ENCODE data around the gene CORIN. TPM values are rescaled to one million over a fixed set of nuclear protein-coding genes. Genes with fewer than 3 reads are reported as not detected.

CORIN gene, protein sequence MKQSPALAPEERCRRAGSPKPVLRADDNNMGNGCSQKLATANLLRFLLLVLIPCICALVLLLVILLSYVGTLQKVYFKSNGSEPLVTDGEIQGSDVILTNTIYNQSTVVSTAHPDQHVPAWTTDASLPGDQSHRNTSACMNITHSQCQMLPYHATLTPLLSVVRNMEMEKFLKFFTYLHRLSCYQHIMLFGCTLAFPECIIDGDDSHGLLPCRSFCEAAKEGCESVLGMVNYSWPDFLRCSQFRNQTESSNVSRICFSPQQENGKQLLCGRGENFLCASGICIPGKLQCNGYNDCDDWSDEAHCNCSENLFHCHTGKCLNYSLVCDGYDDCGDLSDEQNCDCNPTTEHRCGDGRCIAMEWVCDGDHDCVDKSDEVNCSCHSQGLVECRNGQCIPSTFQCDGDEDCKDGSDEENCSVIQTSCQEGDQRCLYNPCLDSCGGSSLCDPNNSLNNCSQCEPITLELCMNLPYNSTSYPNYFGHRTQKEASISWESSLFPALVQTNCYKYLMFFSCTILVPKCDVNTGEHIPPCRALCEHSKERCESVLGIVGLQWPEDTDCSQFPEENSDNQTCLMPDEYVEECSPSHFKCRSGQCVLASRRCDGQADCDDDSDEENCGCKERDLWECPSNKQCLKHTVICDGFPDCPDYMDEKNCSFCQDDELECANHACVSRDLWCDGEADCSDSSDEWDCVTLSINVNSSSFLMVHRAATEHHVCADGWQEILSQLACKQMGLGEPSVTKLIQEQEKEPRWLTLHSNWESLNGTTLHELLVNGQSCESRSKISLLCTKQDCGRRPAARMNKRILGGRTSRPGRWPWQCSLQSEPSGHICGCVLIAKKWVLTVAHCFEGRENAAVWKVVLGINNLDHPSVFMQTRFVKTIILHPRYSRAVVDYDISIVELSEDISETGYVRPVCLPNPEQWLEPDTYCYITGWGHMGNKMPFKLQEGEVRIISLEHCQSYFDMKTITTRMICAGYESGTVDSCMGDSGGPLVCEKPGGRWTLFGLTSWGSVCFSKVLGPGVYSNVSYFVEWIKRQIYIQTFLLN
- polyA plus RNA-seq (ENCODE audit: insufficient read length): 0.83 TPM

DNA sequence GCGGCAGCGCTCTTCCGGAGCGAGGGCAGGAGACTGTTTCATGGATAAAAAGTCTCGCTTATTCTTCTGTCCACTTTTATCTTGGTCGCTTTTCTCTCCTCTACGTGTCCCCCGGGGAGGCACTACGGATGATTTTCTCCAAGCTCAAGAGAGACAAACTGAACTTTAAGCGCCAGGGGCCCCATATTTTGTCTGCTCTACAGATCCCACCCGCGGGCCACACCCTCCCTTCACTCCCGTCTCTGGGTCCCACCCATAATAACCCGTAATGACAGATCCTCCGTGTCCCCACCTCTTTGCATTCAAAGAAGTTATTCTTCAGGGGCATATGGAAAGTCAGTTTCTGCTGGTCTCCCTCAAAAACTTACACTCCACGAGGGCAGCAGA, at the start of gene CORIN:
TSS of gene CORIN (minus strand) at position 160 of the 387 bp plus-strand sequence. CDS start at position 42, 118 bp downstream.
- no peak for DNase-seq

DNA sequence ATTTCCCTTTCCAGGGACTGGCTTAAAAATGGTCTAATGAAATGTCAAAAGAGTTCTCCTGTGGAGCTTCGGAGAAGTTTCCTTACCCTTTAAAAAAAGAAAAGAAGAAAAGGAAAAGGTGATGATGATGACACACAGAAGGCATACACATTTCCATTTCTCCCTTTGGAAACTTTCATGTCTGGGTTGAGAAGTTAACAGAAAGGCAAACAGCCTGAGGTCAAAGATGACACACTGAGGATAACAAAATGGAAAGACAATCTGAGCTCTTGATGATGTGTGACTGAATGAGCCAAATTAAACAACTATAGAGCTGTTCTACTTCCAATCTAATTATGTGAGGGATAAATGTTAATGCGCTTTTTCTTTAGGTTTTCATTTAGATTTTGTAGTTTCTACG, 44.4 kb upstream of the CORIN start:
- DNase-seq: no peak

DNA sequence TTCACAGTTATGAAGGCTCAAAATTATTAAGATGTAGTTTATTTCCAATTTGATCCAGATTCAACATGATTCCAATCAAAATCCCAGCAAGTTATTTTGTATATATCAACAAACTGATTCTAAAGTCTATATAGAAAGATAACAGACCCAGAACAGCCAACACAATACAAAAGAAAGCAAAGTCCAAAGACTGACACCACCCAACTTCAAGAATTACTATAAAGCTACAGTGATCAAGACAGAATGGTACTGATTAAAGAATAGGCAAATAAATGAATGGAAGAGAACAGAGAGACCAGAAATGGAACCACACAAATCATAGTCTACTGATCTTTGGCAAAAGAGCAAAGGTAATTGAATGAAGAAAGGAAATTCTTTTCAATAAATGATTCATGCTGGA, 41.6 kb upstream of the CORIN start:
- DNase-seq: no peak

DNA sequence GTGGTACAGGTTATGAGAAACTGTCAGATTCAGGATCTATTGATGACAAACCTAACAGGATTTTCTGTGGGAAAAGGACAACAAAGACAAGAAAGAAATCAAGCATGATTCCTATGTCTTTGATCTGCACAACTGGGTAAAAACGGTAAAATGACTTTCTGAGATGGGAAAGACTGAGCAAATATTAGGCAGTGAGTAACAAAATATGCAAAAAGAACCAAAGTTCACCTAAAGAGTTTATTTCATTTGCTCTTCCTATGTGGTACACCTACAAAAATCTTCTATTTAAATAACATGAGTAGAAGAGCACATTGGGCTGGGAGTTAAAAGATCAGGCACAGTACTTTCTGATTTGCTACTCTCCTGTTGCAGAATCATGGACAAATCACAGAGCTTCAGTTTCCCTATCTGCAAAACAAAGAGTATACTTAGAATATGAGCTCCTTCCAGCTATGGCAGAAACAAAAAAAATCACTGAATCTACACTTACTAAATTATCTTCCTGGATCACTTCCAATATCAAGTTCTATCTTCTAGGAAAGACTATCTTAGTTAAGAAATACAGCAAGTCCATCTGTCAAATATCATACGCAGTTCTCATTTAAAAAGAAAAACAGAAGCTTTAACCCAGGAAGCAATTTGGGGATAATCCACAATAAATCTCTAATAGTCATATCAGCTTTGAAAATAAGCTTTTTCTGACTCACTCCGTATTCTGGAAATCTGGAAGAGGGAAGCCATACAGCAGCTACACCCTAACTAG, 39.1 kb upstream of the CORIN start:
- DNase-seq: no peak

DNA sequence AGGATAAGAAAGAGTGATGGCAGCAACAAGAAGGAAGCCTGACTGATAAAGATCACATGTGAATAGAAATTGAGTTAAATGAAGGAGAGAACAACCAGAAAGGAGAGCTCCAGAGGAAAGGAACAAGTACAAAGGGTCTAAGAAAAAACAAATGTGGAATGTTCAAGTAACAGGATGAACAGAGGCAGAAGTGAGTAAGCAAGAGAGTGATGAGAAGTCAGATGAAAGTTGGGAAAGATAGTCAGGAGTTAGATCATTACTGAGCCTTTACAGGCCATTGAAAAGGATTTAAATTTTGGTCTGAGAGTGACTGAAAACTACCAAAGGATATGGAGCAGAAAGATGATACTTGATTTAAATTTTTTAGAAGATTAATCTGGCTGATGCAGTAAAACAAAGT, 38.4 kb upstream of the CORIN start:
- DNase-seq: no peak

DNA sequence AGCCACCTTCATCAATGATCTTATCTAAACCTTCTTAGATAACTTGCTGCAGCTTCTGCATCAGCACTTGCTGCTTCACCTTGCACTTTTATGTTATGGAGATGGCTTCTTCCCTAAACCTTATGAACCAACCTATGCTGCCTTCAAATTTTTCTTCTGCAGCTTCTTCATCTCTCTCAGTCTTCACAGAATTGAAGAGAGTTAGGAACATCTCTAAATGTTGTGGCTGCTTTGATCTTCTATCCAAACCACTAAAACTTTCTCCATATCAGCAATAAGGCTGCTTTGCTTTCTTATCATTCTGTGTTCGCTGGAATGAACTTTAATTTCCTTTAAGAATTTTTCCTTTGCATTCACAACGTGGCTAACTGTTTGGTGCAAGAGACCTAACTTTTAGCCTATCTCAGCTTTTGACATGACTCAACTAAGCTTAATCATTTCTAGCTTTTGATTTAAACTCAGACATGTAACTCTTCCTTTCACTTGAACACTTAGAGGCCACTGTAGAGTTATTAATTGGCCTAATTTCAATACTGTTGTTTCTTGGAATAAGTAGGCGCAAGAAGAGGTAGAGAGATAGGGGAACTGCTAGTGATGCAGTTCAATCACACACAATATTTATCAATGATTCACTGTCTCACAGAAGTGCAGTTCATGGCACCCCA, 36.1 kb upstream of the CORIN start:
- DNase-seq: no peak

DNA sequence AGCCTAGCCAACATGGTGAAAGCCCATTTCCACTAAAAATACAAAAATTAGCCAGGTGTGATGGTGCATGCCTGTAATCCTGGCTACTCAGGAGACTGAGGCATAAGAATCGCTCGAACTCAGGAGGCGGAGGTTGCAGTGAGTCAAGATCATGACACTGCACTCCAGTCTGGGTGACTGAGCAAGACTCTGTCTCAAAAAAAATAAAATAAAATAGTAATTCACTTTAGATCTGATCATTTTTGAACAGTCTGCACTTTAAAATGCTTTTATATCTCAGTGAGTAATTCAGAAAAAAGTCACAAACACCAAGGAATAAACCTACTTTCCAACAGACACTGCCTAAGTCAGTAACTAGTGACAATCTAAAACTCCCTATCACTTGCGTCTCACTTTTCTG, 25.6 kb upstream of the CORIN start:
- DNase-seq: no peak

DNA sequence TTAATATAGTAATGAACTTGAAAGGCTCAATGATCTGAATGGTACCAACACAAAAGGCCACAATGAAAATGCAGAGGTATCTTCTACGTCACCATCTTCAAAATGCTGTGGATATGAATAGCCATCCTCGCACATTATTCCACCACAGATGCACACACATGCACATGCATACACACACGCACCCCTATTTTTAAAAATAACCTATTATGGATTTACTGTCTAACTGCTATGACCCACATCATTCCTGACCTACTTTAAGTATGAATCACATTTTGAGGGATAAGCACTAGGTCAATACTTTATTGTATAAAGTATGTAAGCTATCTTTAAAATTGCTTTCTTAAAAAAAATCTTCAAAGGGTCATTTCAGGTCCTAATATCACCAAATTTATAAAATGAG, 24.4 kb upstream of the CORIN start:
- no peak for DNase-seq

DNA sequence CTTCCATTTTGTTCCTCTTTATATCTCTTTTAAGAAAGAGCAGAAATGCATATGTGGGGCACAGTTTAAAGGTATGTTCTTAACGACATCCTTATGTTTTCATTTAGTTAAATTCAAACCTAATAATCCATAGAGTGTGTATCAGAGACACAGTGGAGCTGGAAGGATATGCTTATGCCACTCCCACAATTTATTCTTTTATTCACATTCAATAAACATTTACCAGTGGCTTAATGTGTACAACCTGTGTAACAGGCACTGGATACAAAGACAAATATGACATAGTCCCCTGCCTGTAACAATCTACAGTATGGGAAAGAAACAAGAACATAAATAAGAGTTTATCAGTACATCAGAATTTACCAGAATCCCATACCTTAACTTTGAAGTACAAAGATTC, 22.4 kb upstream of the CORIN start:
- DNase-seq: no peak

DNA sequence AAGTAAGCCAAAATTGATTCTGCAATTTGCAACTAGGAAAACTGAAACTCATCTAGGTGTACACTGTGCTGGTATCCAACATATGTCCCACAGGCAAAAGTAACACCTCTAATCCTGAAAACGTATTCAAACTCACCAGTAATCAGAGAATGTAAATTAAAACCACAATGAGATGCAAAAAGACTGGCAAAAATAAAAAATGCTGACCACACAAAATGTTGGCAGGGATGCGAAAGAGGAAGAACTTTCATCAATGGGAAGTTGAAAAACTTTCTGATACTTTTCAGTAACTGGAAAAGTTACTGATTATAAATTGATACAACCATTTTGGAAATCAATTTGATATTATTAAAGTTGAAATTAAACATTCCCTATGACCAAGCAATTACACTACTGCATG, 20.1 kb upstream of the CORIN start:
- no peak for DNase-seq

DNA sequence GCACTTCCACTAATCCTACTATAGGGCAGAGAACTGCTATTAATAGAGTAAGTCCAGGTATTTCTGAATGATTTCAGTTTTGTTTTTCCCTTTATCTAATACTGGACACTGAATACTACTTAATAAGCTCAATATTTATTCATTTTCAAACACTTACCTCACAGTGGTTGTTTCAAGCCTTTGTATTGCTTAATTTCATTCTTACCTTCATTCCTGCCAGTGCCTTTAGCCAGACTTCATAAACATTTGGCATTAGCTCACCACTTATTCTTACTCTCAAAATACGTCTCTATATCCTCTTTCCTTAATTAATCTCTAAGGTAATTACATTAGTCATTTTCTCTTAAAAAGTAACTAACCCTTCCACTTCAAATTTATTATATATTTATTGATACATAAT, 18.8 kb upstream of the CORIN start:
- no peak for DNase-seq

DNA sequence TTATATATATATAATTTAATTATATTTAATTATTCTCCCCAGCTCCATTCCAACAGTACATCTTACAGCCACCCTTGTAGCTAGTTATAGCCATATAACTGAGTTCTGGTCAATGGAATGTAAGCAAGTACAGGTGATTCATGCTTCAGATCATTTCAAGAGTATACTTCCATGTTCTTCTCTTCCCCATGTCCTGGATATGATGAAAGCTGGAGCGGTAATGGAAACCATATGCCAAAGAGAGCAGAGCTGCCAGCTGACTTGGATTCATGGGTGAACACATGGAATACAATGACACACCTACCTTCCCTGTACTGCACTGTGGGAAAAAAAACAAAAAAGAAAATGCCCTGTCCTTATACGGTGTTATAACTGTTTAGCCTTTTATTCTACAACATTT, 17.5 kb upstream of the CORIN start:
- no peak for DNase-seq

DNA sequence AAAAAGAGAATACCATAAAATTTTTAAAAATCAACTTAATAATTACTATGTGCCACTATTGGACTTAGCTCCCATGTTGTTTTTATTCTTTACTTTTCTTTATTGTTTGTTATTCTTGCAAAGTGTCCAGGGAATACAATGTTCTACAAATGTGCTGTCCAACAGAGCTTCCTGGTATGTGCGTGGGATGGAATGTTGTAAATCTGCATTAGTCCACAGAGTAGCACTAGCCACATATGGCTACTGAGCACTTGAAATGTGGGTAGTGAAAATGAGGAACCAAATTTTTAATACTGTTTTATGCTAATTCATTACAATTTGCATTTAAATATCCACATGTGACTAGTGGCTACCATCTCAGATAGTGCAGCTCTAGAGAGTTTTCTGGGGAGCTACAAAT, 14.3 kb upstream of the CORIN start:
- DNase-seq: no peak

DNA sequence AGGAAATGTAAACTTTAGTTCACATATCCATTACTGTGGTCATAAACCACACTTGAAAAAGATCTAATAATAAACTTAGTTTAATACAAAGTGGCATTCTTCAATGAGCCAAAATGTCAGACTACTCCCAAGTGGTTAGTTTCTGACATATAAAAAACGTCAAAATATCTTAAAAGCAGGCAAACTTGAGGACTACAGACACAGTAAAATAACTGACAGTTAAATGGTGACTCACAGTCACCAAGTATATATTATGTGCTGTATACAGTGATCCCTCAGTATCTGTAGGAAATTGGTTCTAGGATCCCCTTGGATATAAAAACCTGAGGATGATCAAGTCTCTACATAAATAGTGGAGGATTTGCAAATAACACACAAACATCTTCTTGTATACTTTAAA, 11.6 kb upstream of the CORIN start:
- no peak for DNase-seq

DNA sequence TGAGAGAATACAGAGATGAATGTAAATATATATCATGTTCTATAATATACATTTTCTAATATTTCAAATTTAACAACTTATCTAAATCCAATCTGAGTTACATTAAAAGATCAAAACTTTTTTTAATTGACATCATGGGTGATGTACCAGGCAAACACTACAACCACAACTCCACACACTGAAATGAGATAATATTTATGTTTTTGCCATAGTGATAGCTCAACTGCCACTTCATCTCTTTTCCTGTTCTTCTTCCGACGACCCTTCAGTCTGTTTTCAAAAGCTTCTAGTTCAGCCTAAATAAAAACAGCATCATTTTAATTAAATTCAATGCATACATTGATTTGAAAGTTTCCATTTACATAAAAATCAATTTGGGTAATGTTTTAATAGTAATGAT, 10.2 kb upstream of the CORIN start:
- DNase-seq: no peak

DNA sequence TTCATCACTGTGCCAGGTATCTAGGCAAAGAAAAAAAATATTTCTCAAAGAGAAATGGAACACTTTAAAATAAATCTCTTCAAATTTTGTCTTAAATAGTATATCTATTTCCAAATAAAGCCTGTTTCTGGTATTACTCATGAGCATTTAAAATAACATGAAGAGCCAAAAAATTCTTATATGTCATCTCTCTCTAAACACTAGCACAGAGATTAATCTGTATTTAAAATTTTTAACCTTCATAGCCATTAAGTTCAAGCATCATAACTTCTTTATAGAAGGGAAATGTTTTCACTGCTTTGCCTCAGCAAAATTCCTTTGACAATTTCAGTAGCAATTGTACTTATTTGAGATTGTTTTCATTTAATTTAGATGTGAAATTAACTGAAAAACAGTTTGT, 5.1 kb upstream of the CORIN start:
- DNase-seq: no peak

DNA sequence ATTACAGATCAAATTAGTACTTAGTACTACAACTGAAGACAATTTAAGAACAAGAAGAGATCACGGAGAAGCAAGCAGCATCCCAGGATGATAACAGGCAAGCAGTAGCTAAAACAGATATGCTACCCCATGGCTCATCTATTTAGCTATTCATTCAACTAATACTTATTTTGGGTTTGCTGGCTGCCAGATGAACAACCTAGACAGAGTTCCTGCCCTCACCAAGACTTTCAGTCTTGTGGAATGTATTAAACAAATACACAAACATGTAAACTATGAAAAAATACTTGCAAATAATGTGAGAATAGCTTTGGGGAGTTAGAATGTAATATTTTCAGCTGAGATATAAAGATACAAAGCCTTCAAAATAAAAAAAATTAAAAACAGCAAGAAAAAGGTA, 2.4 kb upstream of the CORIN start:
- no peak for DNase-seq

DNA sequence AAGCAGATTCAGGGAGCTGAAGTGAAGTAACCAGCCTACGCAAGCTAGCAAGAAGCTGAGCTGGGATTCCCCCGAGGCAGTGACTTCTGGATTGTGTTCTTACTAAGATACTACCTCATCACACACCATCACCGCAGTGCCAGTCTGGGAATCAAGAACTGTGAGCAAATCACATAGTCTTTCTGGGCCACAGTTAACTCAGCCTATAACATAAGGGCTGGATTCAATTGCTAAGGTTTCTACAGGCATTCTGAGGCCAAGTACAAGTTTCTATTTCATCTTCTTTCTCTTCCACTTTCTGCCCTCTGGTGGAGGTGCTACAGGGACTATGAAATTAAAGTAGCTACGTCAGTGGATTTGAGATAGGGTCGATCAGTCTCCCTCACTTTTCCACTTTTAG, 1.4 kb upstream of the CORIN start:
- DNase-seq: peak; percentile 23

DNA sequence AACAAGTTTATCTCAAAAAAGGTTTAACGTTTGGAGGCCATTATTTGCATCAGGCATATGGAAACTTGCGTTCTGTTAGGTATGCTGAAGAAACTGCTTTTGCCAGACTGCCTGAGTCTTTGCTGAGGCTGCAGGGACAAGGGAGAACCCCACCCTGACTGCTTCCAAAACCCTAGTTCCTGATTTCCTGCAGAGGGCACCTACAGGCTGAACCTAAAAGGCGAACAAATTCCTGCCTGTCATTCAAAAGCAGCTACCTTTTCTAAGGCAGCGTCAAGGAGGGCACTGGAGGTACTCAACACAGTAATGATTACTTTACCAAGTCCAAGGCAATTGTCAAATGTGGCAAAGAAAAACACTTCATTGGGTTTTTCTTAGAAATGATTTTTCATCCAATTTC, 578 bp upstream of the CORIN start:
- DNase-seq: no peak

DNA sequence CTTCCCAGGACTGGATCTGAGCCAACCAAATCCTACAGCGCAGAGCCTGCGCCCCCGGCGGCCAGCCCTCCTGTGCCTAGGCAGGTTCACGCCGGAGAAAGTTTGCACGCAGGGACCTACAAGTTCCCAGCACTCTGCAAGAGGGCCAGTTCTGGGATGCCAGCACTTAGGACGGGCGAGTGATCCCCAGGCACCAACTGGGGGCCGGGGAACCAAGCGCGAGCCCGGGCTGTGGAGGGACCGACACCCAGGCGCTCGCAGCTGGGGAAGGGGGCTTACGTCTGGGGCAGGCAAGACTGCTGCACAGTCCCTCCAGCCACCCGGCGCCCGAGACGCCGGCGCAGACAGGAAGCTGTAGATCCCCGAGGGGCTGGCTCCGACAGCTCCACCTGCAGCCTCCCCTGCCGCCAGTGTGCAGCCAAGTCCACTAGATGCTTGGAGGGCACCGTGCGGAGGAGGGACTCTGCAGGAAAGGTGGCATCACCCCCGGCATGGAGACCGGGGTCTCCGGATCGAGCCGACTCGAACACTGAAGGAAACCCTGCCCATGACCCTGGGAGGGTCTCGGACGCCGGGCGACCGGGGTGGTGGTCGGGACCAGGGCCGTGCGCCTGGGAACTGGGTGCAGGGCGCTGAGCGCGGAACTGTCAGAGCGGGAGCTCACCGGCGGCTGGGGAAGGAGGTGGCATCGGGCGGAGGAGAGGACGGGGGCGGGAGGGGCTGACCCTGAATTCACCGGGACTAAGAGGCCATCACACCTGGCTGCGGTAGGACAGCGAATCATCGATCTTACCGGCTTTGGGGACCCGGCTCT, 566 bp downstream of the CORIN start:
- peak; percentile 24 for DNase-seq

DNA sequence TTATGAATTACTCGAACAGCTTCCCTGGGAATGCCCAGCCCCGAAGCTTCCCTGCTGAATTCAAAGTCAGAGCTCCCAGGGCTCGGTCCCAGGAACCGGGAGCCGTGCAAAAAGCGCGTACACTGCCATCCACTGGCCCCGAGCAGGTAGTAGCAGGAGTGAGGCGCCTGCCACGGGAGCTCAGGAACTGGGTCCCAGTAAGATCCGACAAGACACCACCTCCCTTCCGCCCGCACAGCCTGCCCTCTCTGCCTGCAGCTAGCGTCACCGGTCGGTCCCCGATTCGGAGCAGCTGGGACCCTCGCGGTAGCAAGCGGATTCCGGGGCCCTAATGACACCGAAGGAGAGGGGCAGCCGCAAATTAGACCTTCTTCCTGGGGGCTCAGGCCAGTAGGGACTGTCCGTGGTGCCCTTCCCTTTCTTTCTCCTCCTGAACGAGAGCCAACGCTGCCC, 1.2 kb downstream of the CORIN start:
- DNase-seq: peak; percentile 78
